HFFc6 (cell line): ENCODE measurements around the gene DNMBP. TPM values are rescaled to one million over a fixed set of nuclear protein-coding genes. Genes with fewer than 3 reads are reported as not detected.

Source experiments
- DNase-seq: peaks from one replicate; pipeline ENCODE4 v3.0.0-alpha.2; 2018
- H3K27ac Mint-ChIP-seq: 2 replicates; pipeline ENCODE4 v1.8.0; 2020; ENCODE audit warnings: mild to moderate bottlenecking, mixed read lengths
- H3K27me3 Mint-ChIP-seq: 2 replicates; pipeline ENCODE4 v1.8.0; 2021; ENCODE audit warnings: mild to moderate bottlenecking, moderate library complexity, mixed read lengths; ENCODE audit not compliant: insufficient read depth
- H3K36me3 Mint-ChIP-seq: 2 replicates; pipeline ENCODE4 v1.8.0; 2021; ENCODE audit warnings: low read depth, mixed read lengths
- H3K4me1 Mint-ChIP-seq: 2 replicates; pipeline ENCODE4 v1.8.0; 2020; ENCODE audit warnings: low read depth, mixed read lengths
- H3K4me3 Mint-ChIP-seq: 2 replicates; pipeline ENCODE4 v1.8.0; 2020; ENCODE audit warnings: mild to moderate bottlenecking, moderate library complexity, mixed read lengths
- H3K9me3 Mint-ChIP-seq: 2 replicates; pipeline ENCODE4 v1.8.0; 2020; ENCODE audit warnings: mild to moderate bottlenecking, mixed read lengths
- total RNA-seq, 6 experiments: library from RNA; stranded (reverse); fragmentation: NEBNext Ultra II Directional; extraction: Animal tissue kit (Norgen Biotek cat#: 25700); gene quantifications; 2 replicates in 1 of 6; 3 replicates in 5 of 6; pipeline ENCODE4 v1.2.3, GENCODE V29; 2021
- TF ChIP-seq, protein P1 (sequence below): fragments of 200-600 bp; sonication (generic); IDR thresholded peaks from 2 replicates; pipeline ENCODE4 v1.5.0; 2021; ENCODE audit warnings: antibody characterized with exemption, mild to moderate bottlenecking

DNMBP gene
- total RNA-seq, 6 experiments from 2014 or later: 24.9 to 44.7 (median 28.6) TPM

DNA sequence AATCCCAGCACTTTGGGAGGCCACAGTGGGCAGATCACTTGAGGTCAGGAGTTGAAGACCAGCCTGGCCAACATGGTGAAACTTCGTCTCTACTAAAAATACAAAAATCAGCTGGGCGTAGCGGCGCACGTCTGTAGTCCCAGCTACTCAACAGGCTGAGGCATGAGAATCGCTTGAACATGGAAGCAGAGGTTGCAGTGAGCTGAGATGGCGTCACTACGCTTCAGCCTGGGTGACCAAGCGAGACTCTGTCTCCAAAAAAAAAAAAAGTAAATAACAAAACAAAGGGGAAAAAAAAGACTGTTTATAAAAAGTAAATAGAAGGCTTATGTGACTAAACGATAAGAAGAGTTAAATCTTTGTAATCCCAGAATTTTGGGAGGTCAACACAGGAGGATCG, 15.0 kb upstream of the DNMBP start:
- Mint-ChIP-seq H3K4me3 (no peak overlapping the region), H3K27me3 (peaks cover 6% of the 10 kb centered on the region), H3K27ac (no peak overlapping the region), H3K4me1 (peaks cover 28% of the 10 kb centered on the region), H3K9me3 (peaks cover 20% of the 10 kb centered on the region), H3K36me3 (peaks cover 13% of the 10 kb centered on the region)
- TF ChIP-seq, protein P1, sequence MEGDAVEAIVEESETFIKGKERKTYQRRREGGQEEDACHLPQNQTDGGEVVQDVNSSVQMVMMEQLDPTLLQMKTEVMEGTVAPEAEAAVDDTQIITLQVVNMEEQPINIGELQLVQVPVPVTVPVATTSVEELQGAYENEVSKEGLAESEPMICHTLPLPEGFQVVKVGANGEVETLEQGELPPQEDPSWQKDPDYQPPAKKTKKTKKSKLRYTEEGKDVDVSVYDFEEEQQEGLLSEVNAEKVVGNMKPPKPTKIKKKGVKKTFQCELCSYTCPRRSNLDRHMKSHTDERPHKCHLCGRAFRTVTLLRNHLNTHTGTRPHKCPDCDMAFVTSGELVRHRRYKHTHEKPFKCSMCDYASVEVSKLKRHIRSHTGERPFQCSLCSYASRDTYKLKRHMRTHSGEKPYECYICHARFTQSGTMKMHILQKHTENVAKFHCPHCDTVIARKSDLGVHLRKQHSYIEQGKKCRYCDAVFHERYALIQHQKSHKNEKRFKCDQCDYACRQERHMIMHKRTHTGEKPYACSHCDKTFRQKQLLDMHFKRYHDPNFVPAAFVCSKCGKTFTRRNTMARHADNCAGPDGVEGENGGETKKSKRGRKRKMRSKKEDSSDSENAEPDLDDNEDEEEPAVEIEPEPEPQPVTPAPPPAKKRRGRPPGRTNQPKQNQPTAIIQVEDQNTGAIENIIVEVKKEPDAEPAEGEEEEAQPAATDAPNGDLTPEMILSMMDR: no peak
- no peak for DNase-seq

GRCh38 chr10:100022403-100022802, 12.7 kb upstream of the DNMBP start:
- H3K36me3 Mint-ChIP-seq: peaks cover 2% of the 10 kb centered on the region; the same call in 1 of the 2 replicates

GRCh38 chr10:100021322-100021721, 11.6 kb upstream of the DNMBP start:
- H3K27ac Mint-ChIP-seq: no peak overlapping the region
- peaks cover 6% of the 10 kb centered on the region for H3K27me3 Mint-ChIP-seq
- H3K4me1 Mint-ChIP-seq: peaks cover 30% of the 10 kb centered on the region
- TF ChIP-seq, protein P1: no peak
- H3K36me3 Mint-ChIP-seq: no peaks in the 10 kb centered on the region; the same call in 1 of the 2 replicates
- no peak overlapping the region for H3K4me3 Mint-ChIP-seq
- no peak for DNase-seq
- no peaks in the 10 kb centered on the region for H3K9me3 Mint-ChIP-seq

More at GRCh38 chr10:100022403-100022802, 12.7 kb upstream of the DNMBP start:
- Mint-ChIP-seq H3K4me1 (peaks cover 30% of the 10 kb centered on the region), H3K4me3 (no peak overlapping the region), H3K27me3 (peaks cover 6% of the 10 kb centered on the region), H3K27ac (no peak overlapping the region), H3K9me3 (peaks cover 4% of the 10 kb centered on the region; the same call in 1 of the 2 replicates)
- TF ChIP-seq, protein P1: no peak
- peak; percentile 40 for DNase-seq

DNA sequence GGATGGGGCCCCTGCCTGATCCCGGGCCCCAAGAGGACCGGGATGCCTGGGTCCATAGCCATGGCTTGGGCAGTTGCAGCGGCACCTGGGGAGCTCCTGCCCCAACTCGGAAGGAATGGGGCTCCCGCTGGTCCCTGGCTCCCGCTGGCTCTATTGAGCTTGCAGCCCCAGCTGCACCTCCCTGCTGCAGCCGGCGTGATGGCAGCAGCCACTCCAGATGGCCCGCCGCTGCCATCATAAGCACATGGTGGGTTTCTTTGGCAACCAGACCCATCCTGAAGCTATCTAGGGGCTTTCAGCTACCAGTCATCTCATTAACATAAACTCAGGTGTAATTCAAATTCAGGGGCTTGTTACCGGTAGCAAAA, 11.1 kb upstream of the DNMBP start:
- Mint-ChIP-seq H3K36me3 (no peaks in the 10 kb centered on the region), H3K4me1 (peaks cover 27% of the 10 kb centered on the region), H3K27ac (no peak overlapping the region), H3K9me3 (no peaks in the 10 kb centered on the region), H3K4me3 (no peak overlapping the region), H3K27me3 (peaks cover 6% of the 10 kb centered on the region)
- TF ChIP-seq, protein P1: no peak
- DNase-seq: no peak

DNA sequence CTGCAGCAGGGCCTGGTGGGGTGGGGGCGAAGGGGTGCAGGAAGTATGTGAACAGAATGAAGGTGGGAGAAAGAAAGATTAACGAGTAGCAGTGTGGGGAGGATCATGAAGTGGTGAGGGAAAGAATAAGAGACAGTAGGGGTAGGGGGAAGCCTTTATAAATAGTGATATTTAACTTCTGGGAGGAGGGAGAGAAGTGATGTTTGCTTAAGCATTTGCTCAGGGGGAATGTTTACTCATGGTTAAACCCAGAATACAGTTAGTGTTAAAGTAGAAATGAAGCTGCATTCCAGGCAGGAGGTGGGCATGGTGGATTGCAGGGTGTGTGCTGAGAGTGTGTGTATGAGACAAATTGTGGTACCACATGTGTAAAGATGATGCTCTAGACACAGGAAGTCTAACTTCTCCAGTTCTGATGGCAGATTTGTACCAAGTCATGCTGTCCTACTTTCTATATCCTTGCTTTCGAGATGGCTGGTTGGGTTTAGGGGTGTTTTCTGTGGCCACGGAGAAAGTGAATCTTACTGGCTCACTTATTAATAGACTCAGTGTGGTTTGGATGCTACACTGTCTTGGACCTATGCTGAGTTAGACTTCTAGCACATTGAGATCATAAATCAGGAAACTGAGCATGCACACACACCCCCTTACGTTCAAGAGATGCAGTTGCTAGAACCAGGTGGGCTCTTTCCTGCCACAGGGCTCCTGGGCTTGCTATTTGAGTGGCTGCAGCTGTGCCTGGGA, 10.6 kb upstream of the DNMBP start:
- H3K9me3 Mint-ChIP-seq: no peaks in the 10 kb centered on the region
- no peak overlapping the region for H3K4me3 Mint-ChIP-seq
- H3K27me3 Mint-ChIP-seq: peaks cover 6% of the 10 kb centered on the region
- no peak overlapping the region for H3K27ac Mint-ChIP-seq
- peaks cover 21% of the 10 kb centered on the region for H3K4me1 Mint-ChIP-seq
- no peaks in the 10 kb centered on the region for H3K36me3 Mint-ChIP-seq
- TF ChIP-seq, protein P1: 0 out of 2 replicates have a peak, but pooled peaks have one; percentile 11
- DNase-seq: no peak
